ENCODE results near the gene SALL2. TPM values are rescaled to one million over a fixed set of nuclear protein-coding genes. Genes with fewer than 3 reads are reported as not detected.
"Not testable (repeated sequence)": the region's sequence is repeated elsewhere in the genome, so short reads cannot be mapped to it uniquely, and the experiment has no call there.

The SALL2 gene
- total RNA-seq, 4 donors from 2014 or later: 3.0 to 15.6 (median 4.4) TPM

DNA sequence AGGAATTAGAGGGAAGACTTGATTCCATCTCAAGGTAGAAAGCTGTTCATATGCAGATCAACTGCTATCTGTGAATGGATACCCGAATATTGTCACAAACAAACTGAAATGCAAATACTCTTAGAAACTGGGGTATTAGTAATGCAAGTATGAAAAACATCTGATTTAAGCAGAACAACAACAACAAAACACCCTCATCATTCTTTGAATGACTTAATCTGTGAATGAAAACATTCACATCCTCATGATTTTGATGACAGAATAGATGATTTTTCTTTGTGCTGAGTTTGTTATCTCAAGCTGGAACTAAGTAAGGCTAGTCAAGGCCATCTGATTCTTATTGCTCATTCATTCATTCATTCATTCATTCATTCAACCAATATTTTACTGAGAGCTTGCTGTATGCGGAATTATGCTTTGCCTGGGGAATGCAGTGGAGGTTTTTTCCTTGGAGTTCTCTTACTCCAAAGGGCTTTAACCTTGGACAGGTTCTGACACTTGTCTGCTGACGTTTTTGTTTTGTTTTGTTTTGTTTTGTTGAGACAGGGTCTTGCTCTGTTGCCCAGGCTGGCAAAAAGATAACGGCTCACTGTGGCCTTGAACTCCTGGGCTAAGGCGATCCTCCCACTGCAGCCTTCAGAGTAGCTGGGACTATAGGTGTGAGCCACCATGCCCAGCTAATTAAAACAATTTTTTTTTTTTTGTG, 30.4 kb upstream of the SALL2 start:
- Histone ChIP-seq H3K27me3 (no peaks in the 10 kb centered on the region), H3K36me3 (no peaks in the 10 kb centered on the region), H3K27ac (no peak overlapping the region), H3K4me3 (no peak overlapping the region), H3K4me1 (peaks cover 8% of the 10 kb centered on the region), H3K9me3 (no peaks in the 10 kb centered on the region)
- 54% methylated on average over 5 of the region's 5 CpGs for WGBS
- DNase-seq (ENCODE audit: low spot score in 2 of 2): no peak
- TF ChIP-seq EP300 (IDR thresholded peaks at IDR 0.05): no peak
- no peak for TF ChIP-seq CTCF (IDR thresholded peaks at IDR 0.05)
- TF ChIP-seq POLR2AphosphoS5 (IDR thresholded peaks at IDR 0.05): no peak
- no peak for TF ChIP-seq POLR2A (IDR thresholded peaks at IDR 0.05)

- H3K36me3 ChIP-seq: no peaks in the 10 kb centered on the region
Observed at GRCh38 chr14:21553266-21553665, 27.1 kb upstream of the SALL2 start.

GRCh38 chr14:21544588-21544987, 18.4 kb upstream of the SALL2 start:
- H3K4me1 ChIP-seq; H3K9me3 ChIP-seq; H3K27me3 ChIP-seq; H3K36me3 ChIP-seq; H3K4me3 ChIP-seq; H3K27ac ChIP-seq; DNase-seq (ENCODE audit: low spot score in 2 of 2): not testable (repeated sequence)
- WGBS: 90% methylated on average over 7 of the region's 7 CpGs

More at GRCh38 chr14:21553266-21553665, 27.1 kb upstream of the SALL2 start:
- Histone ChIP-seq H3K4me1 (peaks cover 8% of the 10 kb centered on the region), H3K9me3 (no peaks in the 10 kb centered on the region), H3K4me3 (no peak overlapping the region), H3K27ac (no peak overlapping the region), H3K27me3 (no peaks in the 10 kb centered on the region)
- no peak for DNase-seq (ENCODE audit: low spot score in 2 of 2)
- TF ChIP-seq POLR2AphosphoS5 (IDR thresholded peaks at IDR 0.05): no peak
- TF ChIP-seq POLR2A (IDR thresholded peaks at IDR 0.05): no peak
- no peak for TF ChIP-seq CTCF (IDR thresholded peaks at IDR 0.05)
- TF ChIP-seq EP300 (IDR thresholded peaks at IDR 0.05): no peak
- 92% methylated on average over 3 of the region's 3 CpGs for WGBS

GRCh38 chr14:21543963-21544362, 17.8 kb upstream of the SALL2 start:
- no peaks in the 10 kb centered on the region for H3K4me1 ChIP-seq

DNA sequence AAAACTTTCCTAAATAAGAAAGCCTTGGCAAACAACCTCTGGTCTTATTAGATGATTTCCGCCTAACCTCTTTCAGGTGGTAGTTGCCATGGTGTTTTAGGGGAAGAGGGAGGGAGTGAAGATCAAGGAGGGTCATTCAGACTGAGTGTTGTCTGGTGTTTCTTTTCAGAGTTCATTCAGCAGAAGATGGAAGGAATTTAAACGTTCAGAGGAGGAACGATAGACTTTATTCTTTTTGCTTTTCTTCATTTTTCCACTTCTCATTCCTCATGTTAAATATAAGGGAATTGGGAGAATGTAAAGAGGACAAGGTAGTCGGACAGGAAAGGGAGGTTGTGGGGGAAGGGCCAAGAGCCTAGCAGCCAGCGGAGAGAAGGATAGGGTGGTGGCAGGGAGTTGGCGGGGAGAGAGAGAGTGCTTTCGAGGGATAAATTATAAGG, 17.4 kb upstream of the SALL2 start:
- no peaks in the 10 kb centered on the region for H3K36me3 ChIP-seq
- H3K27ac ChIP-seq: no peak overlapping the region
- no peaks in the 10 kb centered on the region for H3K4me1 ChIP-seq
- no peaks in the 10 kb centered on the region for H3K9me3 ChIP-seq
- DNase-seq (ENCODE audit: low spot score in 2 of 2): no peak
- WGBS: 29% methylated on average over 7 of the region's 7 CpGs
- no peak overlapping the region for H3K4me3 ChIP-seq
- H3K27me3 ChIP-seq: peaks cover 4% of the 10 kb centered on the region
- no peak for TF ChIP-seq CTCF (IDR thresholded peaks at IDR 0.05)
- TF ChIP-seq POLR2AphosphoS5 (IDR thresholded peaks at IDR 0.05): no peak
- no peak for TF ChIP-seq POLR2A (IDR thresholded peaks at IDR 0.05)
- TF ChIP-seq EP300 (IDR thresholded peaks at IDR 0.05): no peak

More at GRCh38 chr14:21543963-21544362, 17.8 kb upstream of the SALL2 start:
- no peak overlapping the region for H3K27ac ChIP-seq
- WGBS: 62% methylated on average over 5 of the region's 5 CpGs
- H3K27me3 ChIP-seq: peaks cover 4% of the 10 kb centered on the region
- no peaks in the 10 kb centered on the region for H3K36me3 ChIP-seq
- H3K4me3 ChIP-seq: no peak overlapping the region
- TF ChIP-seq CTCF (IDR thresholded peaks at IDR 0.05): no peak
- TF ChIP-seq POLR2A (IDR thresholded peaks at IDR 0.05): no peak
- TF ChIP-seq EP300 (IDR thresholded peaks at IDR 0.05): no peak
- TF ChIP-seq POLR2AphosphoS5 (IDR thresholded peaks at IDR 0.05): no peak
- no peak for DNase-seq (ENCODE audit: low spot score in 2 of 2)
- H3K9me3 ChIP-seq: no peaks in the 10 kb centered on the region
